Natural killer cell (primary cell): Measurements from ENCODE around the gene KIRREL3. TPM values are rescaled to one million over a fixed set of nuclear protein-coding genes. Genes with fewer than 3 reads are reported as not detected.

Experiments used
- ATAC-seq, 3 donors: fragments of 150-1000 bp in 2 of 3; fragments of 200-7000 bp in 1 of 3; cut with Tn5 transposase; 1 replicate in 1 of 3; 2 replicates in 2 of 3; pipeline ENCODE4 v1.10.0; 2021; ENCODE audit warnings: mild to moderate bottlenecking in 2 of 3, moderate library complexity in 2 of 3
- DNase-seq, 2 donors: peaks; one replicate each; pipeline versions ENCODE4 v3.0.0 to v3.0.0-alpha.2; 2013 to 2021; ENCODE audit warnings: mixed read lengths in 1 of 2
- H3K27ac ChIP-seq: one replicate; pipeline ENCODE4 v1.5.1; 2013; ENCODE audit warnings: mild to moderate bottlenecking, low read length
- H3K27me3 ChIP-seq: one replicate; pipeline ENCODE4 v1.6.1; 2013; ENCODE audit warnings: low read length; ENCODE audit not compliant: control insufficient read depth, insufficient read depth
- H3K36me3 ChIP-seq: one replicate; pipeline ENCODE4 v1.6.1; 2013; ENCODE audit warnings: low read length; ENCODE audit not compliant: control insufficient read depth, insufficient read depth
- H3K4me1 ChIP-seq: one replicate; pipeline ENCODE4 v1.6.1; 2013; ENCODE audit warnings: low read length; ENCODE audit not compliant: control insufficient read depth, insufficient read depth
- H3K4me3 ChIP-seq: one replicate; pipeline ENCODE4 v1.5.1; 2013; ENCODE audit warnings: low read length
- H3K9me3 ChIP-seq: one replicate; pipeline ENCODE4 v1.6.1; 2013; ENCODE audit warnings: low read length; ENCODE audit not compliant: control insufficient read depth, insufficient read depth
- H3K27ac Mint-ChIP-seq, 2 donors: one replicate each; pipeline ENCODE4 v1.8.0; 2022; ENCODE audit warnings: mild to moderate bottlenecking in 2 of 2, mixed read lengths in 2 of 2, moderate library complexity in 1 of 2
- H3K27me3 Mint-ChIP-seq, 2 donors: one replicate each; pipeline ENCODE4 v1.8.0; 2022; ENCODE audit warnings: low read depth in 2 of 2, mixed read lengths in 2 of 2
- H3K36me3 Mint-ChIP-seq: one replicate; pipeline ENCODE4 v1.8.0; 2022; ENCODE audit warnings: mixed read lengths
- H3K4me1 Mint-ChIP-seq, 2 donors: one replicate each; pipeline ENCODE4 v1.8.0; 2022; ENCODE audit warnings: mixed read lengths in 2 of 2
- H3K4me3 Mint-ChIP-seq: one replicate; pipeline ENCODE4 v1.8.0; 2022; ENCODE audit warnings: mild to moderate bottlenecking, moderate library complexity, mixed read lengths
- H3K9me3 Mint-ChIP-seq, 2 donors: one replicate each; pipeline ENCODE4 v1.8.0; 2022; ENCODE audit warnings: mixed read lengths in 2 of 2
- CTCF ChIP-seq: fragments of 200-600 bp; IDR thresholded peaks from one replicate; pipeline ENCODE4 v1.8.0; 2022; ENCODE audit warnings: antibody characterized with exemption
- WGBS: methylation state at CpG from one replicate; pipeline ENCODE4 v1.1.7; 2013; ENCODE audit warnings: missing lambda C conversion rate; ENCODE audit not compliant: insufficient coverage; 5-methylcytosine and 5-hydroxymethylcytosine counted together
- intact Hi-C: fragments of 100-400 bp; cut with micrococcal nuclease; formaldehyde crosslinking; loops from one replicate; pipeline ENCODE4 v1.14.2; 2022
- total RNA-seq, 4 donors: library from RNA; stranded (reverse); fragments of 120-200 nt in 1 of 4; gene quantifications; one replicate each; pipeline versions ENCODE4 v1.2.3 to v1.2.4, GENCODE V29; 2013 to 2022

Gene KIRREL3
- total RNA-seq, 3 donors from 2014 or later (not counting 1 experiment from before 2014, with no cell fraction given): not detected

- 83% methylated on average over 8 of the region's 9 CpGs for WGBS
- intact Hi-C loops: no loop called here
- Mint-ChIP-seq H3K36me3 (no peaks in the 10 kb centered on the region), H3K4me3 (no peak overlapping the region), H3K4me1 (no peaks in the 10 kb centered on the region), H3K27ac (no peak overlapping the region), H3K27me3 (peaks cover 2 to 5% of the 10 kb centered on the region in 2 donors), H3K9me3 (no peaks in the 10 kb centered on the region)
- DNase-seq (no peak), ATAC-seq (no peak)
- Histone ChIP-seq H3K27me3 (no peaks in the 10 kb centered on the region), H3K36me3 (no peaks in the 10 kb centered on the region), H3K9me3 (no peaks in the 10 kb centered on the region), H3K4me1 (no peaks in the 10 kb centered on the region), H3K27ac (no peak overlapping the region), H3K4me3 (no peak overlapping the region)
- TF ChIP-seq CTCF: no peak
These were observed 82.9 kb downstream of the KIRREL3 start for GRCh38 chr11:126917531-126918204.

GRCh38 chr11:126915430-126915829, 85.1 kb downstream of the KIRREL3 start:
- H3K36me3 Mint-ChIP-seq: no peaks in the 10 kb centered on the region
- Histone ChIP-seq H3K4me3 (no peak overlapping the region), H3K4me1 (no peaks in the 10 kb centered on the region), H3K27ac (no peak overlapping the region), H3K9me3 (no peaks in the 10 kb centered on the region), H3K36me3 (no peaks in the 10 kb centered on the region), H3K27me3 (no peaks in the 10 kb centered on the region)
- no peaks in the 10 kb centered on the region for H3K9me3 Mint-ChIP-seq
- H3K4me1 Mint-ChIP-seq: no peaks in the 10 kb centered on the region
- intact Hi-C loops: no loop called here
- DNase-seq: no peak
- no peak overlapping the region for H3K27ac Mint-ChIP-seq
- H3K4me3 Mint-ChIP-seq: no peak overlapping the region
- 80% methylated on average over 3 of the region's 4 CpGs for WGBS
- ATAC-seq: no peak
- TF ChIP-seq CTCF: no peak
- peaks cover 5% of the 10 kb centered on the region in 2 donors for H3K27me3 Mint-ChIP-seq

GRCh38 chr11:126914941-126915340, 85.6 kb downstream of the KIRREL3 start:
- H3K36me3 Mint-ChIP-seq: no peaks in the 10 kb centered on the region
- intact Hi-C loops: no loop called here
- no peaks in the 10 kb centered on the region for H3K9me3 Mint-ChIP-seq
- no peak overlapping the region for H3K4me3 Mint-ChIP-seq
- no peaks in the 10 kb centered on the region for H3K9me3 ChIP-seq
- no peaks in the 10 kb centered on the region for H3K4me1 ChIP-seq
- no peaks in the 10 kb centered on the region for H3K36me3 ChIP-seq
- TF ChIP-seq CTCF: no peak
- no peak overlapping the region for H3K27ac ChIP-seq
- H3K4me3 ChIP-seq: no peak overlapping the region
- no peaks in the 10 kb centered on the region for H3K27me3 ChIP-seq
- no peaks in the 10 kb centered on the region for H3K4me1 Mint-ChIP-seq
- H3K27ac Mint-ChIP-seq: no peak overlapping the region
- DNase-seq (no peak), ATAC-seq (no peak)
- WGBS: 80% methylated on average over 1 of the region's 1 CpG
- peaks cover 5 to 8% of the 10 kb centered on the region in 2 donors for H3K27me3 Mint-ChIP-seq

GRCh38 chr11:126914166-126914565, 86.4 kb downstream of the KIRREL3 start:
- Mint-ChIP-seq H3K36me3 (no peaks in the 10 kb centered on the region), H3K9me3 (no peaks in the 10 kb centered on the region), H3K4me1 (no peaks in the 10 kb centered on the region), H3K27ac (no peak overlapping the region), H3K27me3 (peaks cover 5 to 8% of the 10 kb centered on the region in 2 donors), H3K4me3 (no peak overlapping the region)
- TF ChIP-seq CTCF: no peak
- H3K36me3 ChIP-seq: no peaks in the 10 kb centered on the region
- H3K27ac ChIP-seq: no peak overlapping the region
- DNase-seq (no peak), ATAC-seq (no peak)
- no peaks in the 10 kb centered on the region for H3K4me1 ChIP-seq
- 45% methylated on average over 1 of the region's 1 CpG for WGBS
- H3K27me3 ChIP-seq: no peaks in the 10 kb centered on the region
- H3K9me3 ChIP-seq: no peaks in the 10 kb centered on the region
- H3K4me3 ChIP-seq: no peak overlapping the region
- intact Hi-C loops: no loop called here
